SK-N-SH (cell line): ENCODE measurements around the gene CISH. TPM values are rescaled to one million over a fixed set of nuclear protein-coding genes. Genes with fewer than 3 reads are reported as not detected.

ENCODE experiments used
- CTCF ChIA-PET: fragments of 300-600, 350-600 bp; formaldehyde crosslinking; extraction: SDS; loops from one replicate; lab custom pipeline; 2021; lab: Yijun Ruan, JAX
- POLR2A ChIA-PET: fragments of 350-600 bp; sonication (Branson Sonifier 250); formaldehyde crosslinking; extraction: SDS; loops from one replicate; lab custom pipeline; 2020; ENCODE audit warnings: antibody characterized with exemption, inconsistent platforms; lab: Yijun Ruan, JAX
- DNase-seq: peaks from one replicate; pipeline ENCODE4 v3.0.0; 2012
- H2AFZ ChIP-seq: fragments of 200-600 bp; sonication (generic); 2 replicates; pipeline ENCODE4 v1.8.1; 2016; ENCODE audit warnings: antibody characterized with exemption, mild to moderate bottlenecking, low read depth
- H3F3A ChIP-seq: fragments of 200-600 bp; sonication (generic); replicated peaks from 2 replicates; pipeline ENCODE3; 2016; ENCODE audit warnings: antibody characterized with exemption, mild to moderate bottlenecking; ENCODE audit not compliant: insufficient read depth
- H3K27ac ChIP-seq, 2 experiments: fragments of 200-500 bp in 1 of 2; fragments of 200-600 bp in 1 of 2; sonication (Bioruptor generic) in 1 of 2; sonication (generic), shearing (Covaris generic) in 1 of 2; 2 replicates each; pipeline versions ENCODE4 v1.5.1 to v1.6.1; 2014 to 2016; ENCODE audit warnings: low read depth in 2 of 2, inconsistent platforms in 1 of 2, low read length in 1 of 2, mild to moderate bottlenecking in 1 of 2, mixed read lengths in 1 of 2
- H3K27me3 ChIP-seq: fragments of 200-600 bp; sonication (generic), shearing (Covaris generic); 2 replicates; pipeline ENCODE4 v1.6.1; 2016; ENCODE audit warnings: mixed run types; ENCODE audit not compliant: insufficient read depth
- H3K36me3 ChIP-seq, 2 experiments: fragments of 200-500 bp in 1 of 2; fragments of 200-600 bp in 1 of 2; sonication (Bioruptor generic) in 1 of 2; sonication (generic) in 1 of 2; replicated peaks in 1 of 2; 2 replicates each; pipeline versions ENCODE3 to v1.5.1; 2014 to 2016; ENCODE audit warnings: low read length in 1 of 2, mild to moderate bottlenecking in 1 of 2; ENCODE audit not compliant: insufficient read depth in 2 of 2, control insufficient read depth in 1 of 2
- H3K4me1 ChIP-seq, 2 experiments: fragments of 200-500 bp in 1 of 2; fragments of 200-600 bp in 1 of 2; sonication (Bioruptor generic) in 1 of 2; sonication (generic), shearing (Covaris generic) in 1 of 2; 2 replicates each; pipeline versions ENCODE4 v1.5.1 to v1.6.1; 2014 to 2016; ENCODE audit warnings: low read depth in 1 of 2, low read length in 1 of 2, mixed run types in 1 of 2; ENCODE audit not compliant: insufficient read depth in 2 of 2, control insufficient read depth in 1 of 2
- H3K4me2 ChIP-seq: fragments of 200-600 bp; sonication (generic), shearing (Covaris generic); 2 replicates; pipeline ENCODE4 v1.6.1; 2017; ENCODE audit warnings: mixed run types
- H3K4me3 ChIP-seq, 2 experiments: fragments of 200-500 bp in 1 of 2; fragments of 200-600 bp in 1 of 2; sonication (Bioruptor generic) in 1 of 2; sonication (generic), shearing (Covaris generic) in 1 of 2; 2 replicates each; pipeline versions ENCODE4 v1.5.1 to v1.8.1; 2014 to 2016; ENCODE audit warnings: low read depth in 2 of 2, inconsistent platforms in 1 of 2, low read length in 1 of 2, mild to moderate bottlenecking in 1 of 2, mixed read lengths in 1 of 2, moderate library complexity in 1 of 2
- H3K79me2 ChIP-seq: fragments of 200-600 bp; sonication (generic); 2 replicates; pipeline ENCODE4 v1.8.1; 2017; ENCODE audit warnings: mild to moderate bottlenecking; ENCODE audit not compliant: insufficient read depth
- H3K9ac ChIP-seq: fragments of 200-600 bp; sonication (generic); 2 replicates; pipeline ENCODE4 v1.6.1; 2017; ENCODE audit warnings: mixed run types
- H3K9me2 ChIP-seq: fragments of 200-600 bp; sonication (generic); 2 replicates; pipeline ENCODE4 v1.6.1; 2017; ENCODE audit warnings: mixed run types
- H3K9me3 ChIP-seq: fragments of 200-600 bp; sonication (generic); 2 replicates; pipeline ENCODE4 v1.6.1; 2017; ENCODE audit warnings: mixed run types, mild to moderate bottlenecking, moderate library complexity
- H4K20me1 ChIP-seq: fragments of 200-600 bp; sonication (generic); 2 replicates; pipeline ENCODE4 v1.6.1; 2017; ENCODE audit warnings: mild to moderate bottlenecking, mixed run types; ENCODE audit not compliant: insufficient read depth
- CHD2 ChIP-seq: fragments of 150-350 bp; IDR thresholded peaks from 2 replicates; pipeline ENCODE4 v1.6.1; 2018; ENCODE audit warnings: low read length; ENCODE audit not compliant: partially characterized antibody
- CTCF ChIP-seq: fragments of 200-600 bp; sonication (generic); IDR thresholded peaks from 2 replicates; pipeline ENCODE4 v1.6.1; 2017; ENCODE audit warnings: antibody characterized with exemption, mild to moderate bottlenecking, moderate library complexity
- EP300 ChIP-seq, 2 experiments: IDR thresholded peaks; 2 replicates each; pipeline versions ENCODE4 v1.4.0 to v1.6.1; 2012; ENCODE audit warnings: borderline replicate concordance in 1 of 2, low read depth in 1 of 2, low read length in 1 of 2
- FOSL2 ChIP-seq: IDR thresholded peaks from 2 replicates; pipeline ENCODE4 v1.4.0; 2012; ENCODE audit warnings: low read depth, mild to moderate bottlenecking, moderate library complexity, borderline replicate concordance
- FOXJ3 ChIP-seq: sonication (generic); formaldehyde crosslinking; IDR thresholded peaks from 2 replicates; pipeline ENCODE4 v1.5.1; 2020; ENCODE audit warnings: mild to moderate bottlenecking, missing genetic modification reagents
- GABPA ChIP-seq: IDR thresholded peaks from 2 replicates; pipeline ENCODE4 v1.4.0; 2012; ENCODE audit warnings: low read depth, mild to moderate bottlenecking
- IRF3 ChIP-seq: fragments of 150-350 bp; IDR thresholded peaks from 2 replicates; pipeline ENCODE4 v1.6.1; 2016; ENCODE audit warnings: mild to moderate bottlenecking, low read depth, low read length
- MEF2A ChIP-seq: IDR thresholded peaks from 2 replicates; pipeline ENCODE4 v1.4.0; 2012; ENCODE audit warnings: low read depth, borderline replicate concordance
- NRF1 ChIP-seq: IDR thresholded peaks from 2 replicates; pipeline ENCODE4 v1.6.1; 2012; ENCODE audit warnings: low read depth, mild to moderate bottlenecking, low read length
- POLR2AphosphoS5 ChIP-seq: IDR thresholded peaks from 2 replicates; pipeline ENCODE4 v1.6.1; 2012; ENCODE audit warnings: low read depth, low read length
- RCOR1 ChIP-seq: fragments of 150-350 bp; IDR thresholded peaks from 2 replicates; pipeline ENCODE4 v1.6.1; 2017; ENCODE audit warnings: antibody characterized with exemption, low read length
- RFX5 ChIP-seq: IDR thresholded peaks from 2 replicates; pipeline ENCODE4 v1.6.1; 2012; ENCODE audit warnings: mild to moderate bottlenecking, improper control_type of control experiment, low read length
- SMC3 ChIP-seq: IDR thresholded peaks from 2 replicates; pipeline ENCODE4 v1.6.1; 2012; ENCODE audit warnings: low read depth, low read length, improper control_type of control experiment
- TCF12 ChIP-seq: IDR thresholded peaks from 2 replicates; pipeline ENCODE4 v1.4.0; 2012
- TEAD4 ChIP-seq: IDR thresholded peaks from 2 replicates; pipeline ENCODE4 v1.4.0; 2012; ENCODE audit warnings: mild to moderate bottlenecking, borderline replicate concordance; ENCODE audit not compliant: insufficient read depth
- USF1 ChIP-seq: IDR thresholded peaks from 2 replicates; pipeline ENCODE4 v1.4.0; 2012; ENCODE audit warnings: low read depth, borderline replicate concordance
- ZBTB33 ChIP-seq: IDR thresholded peaks from 2 replicates; pipeline ENCODE4 v1.4.0; 2012; ENCODE audit warnings: low read depth, borderline replicate concordance
- WGBS: methylation state at CpG from one replicate; pipeline ENCODE4 v1.1.6; 2017; ENCODE audit warnings: low lambda C conversion rate; 5-methylcytosine and 5-hydroxymethylcytosine counted together
- polyA plus RNA-seq, 3 experiments: library from polyadenylated mRNA; depleted of rRNA; stranded (reverse); fragments of >200 nt; gene quantifications; 2 replicates each; pipeline ENCODE4 v1.2.3, GENCODE V29; 2012

Gene CISH
- polyA plus RNA-seq, 1 of the 3 experiments (the other 2 are of a cell fraction) = 2.6 TPM

- TF ChIP-seq USF1 (peak; percentile 34; the same call in 1 of the 2 replicates), FOXJ3 (0 out of 2 replicates have a peak, but pooled peaks have one; percentile 30), POLR2AphosphoS5 (0 out of 2 replicates have a peak, but pooled peaks have one; percentile 14), SMC3 (no peak), FOSL2 (no peak), CHD2 (peak; percentile 64)
- TF ChIP-seq, all 33 proteins: peak for 16
Observed at GRCh38 chr3:50600841-50601591, 10.6 kb downstream of the CISH start (continued).

- CTCF ChIA-PET = interaction anchor here (7.1 to 25.1 kb wide), 2 partner anchors 14 to 31 kb away, joined by 111 to 648 read pairs; partner anchors contain the start of genes C3orf18, CISH, HEMK1 and MAPKAPK3
- POLR2A ChIA-PET = interaction anchor here (1.0 to 2.8 kb wide), 4 partner anchors 10 to 31 kb away, joined by 3 to 23 read pairs (median 6); partner anchors contain the start of genes CISH and HEMK1
- Histone ChIP-seq H3K4me2 (no peak overlapping the region), H3K79me2 (no peaks in the 10 kb centered on the region), H3K27me3 (no peaks in the 10 kb centered on the region), H3K4me1 (peaks cover 17 to 38% of the 10 kb centered on the region in 2 experiments), H4K20me1 (no peaks in the 10 kb centered on the region), H2AFZ (peak overlapping the region; percentile 87; the same call in 1 of the 2 replicates), H3F3A (no peaks in the 10 kb centered on the region), H3K36me3 (no peaks in the 10 kb centered on the region), H3K4me3 (no peak overlapping the region), H3K27ac (peak overlapping the region in 1 of 2 experiments; percentile 93; a peak in 2 of 4 replicates), H3K9me2 (no peaks in the 10 kb centered on the region), H3K9me3 (no peaks in the 10 kb centered on the region), H3K9ac (no peak overlapping the region)
- no peak for DNase-seq
- TF ChIP-seq RCOR1 (no peak), NRF1 (no peak), EP300 (IDR thresholded peaks at IDR 0.05; ENCODE audit: borderline replicate concordance in 1 of 2, low read depth in 1 of 2, low read length in 1 of 2) (no peak), MEF2A (no peak), IRF3 (no peak), FOSL2 (no peak), TEAD4 (no peak), GABPA (no peak), RFX5 (no peak), CTCF (no peak), TCF12 (no peak), ZBTB33 (no peak)
- 93% methylated on average over 9 of the region's 9 CpGs for WGBS
Observed at GRCh38 chr3:50600141-50600753, 11.3 kb downstream of the CISH start.
